CD4-positive, alpha-beta T cell (primary cell): ENCODE data around the gene OR2T35. TPM values are rescaled to one million over a fixed set of nuclear protein-coding genes. Genes with fewer than 3 reads are reported as not detected.

Source experiments
- ATAC-seq: fragments of 200-7000 bp; cut with Tn5 transposase; one replicate; pipeline ENCODE4 v1.10.0; 2022; ENCODE audit warnings: mild to moderate bottlenecking; ENCODE audit not compliant: poor library complexity
- CTCF ChIA-PET: fragments of 350-600 bp; sonication (Branson Sonifier 250); formaldehyde crosslinking; loops from one replicate; lab custom pipeline; 2021; ENCODE audit warnings: antibody characterized with exemption, inconsistent platforms; lab: Charles Lee
- POLR2A ChIA-PET: fragments of 350-600 bp; sonication (Branson Sonifier 250); formaldehyde crosslinking; loops from one replicate; lab custom pipeline; 2021; ENCODE audit warnings: antibody characterized with exemption, inconsistent platforms; lab: Charles Lee
- DNase-seq, 14 experiments: peaks; one replicate each; pipeline ENCODE4 v3.0.0-alpha.2; 2013 to 2020; ENCODE audit warnings: mixed read lengths in 2 of 14
- H3K27ac ChIP-seq, 2 donors: one replicate each; pipeline versions ENCODE4 v1.5.1 to v1.7.0; 2013; ENCODE audit warnings: low read length in 2 of 2, low read depth in 1 of 2, mild to moderate bottlenecking in 1 of 2
- H3K27me3 ChIP-seq, 2 experiments: 1 replicate in 1 of 2; 2 replicates in 1 of 2; pipeline versions ENCODE4 v1.6.1 to v1.7.0; 2013; ENCODE audit warnings: low read length in 2 of 2, control low read depth in 1 of 2, mild to moderate bottlenecking in 1 of 2, moderate library complexity in 1 of 2; ENCODE audit not compliant: insufficient read depth in 2 of 2, control insufficient read depth in 1 of 2
- H3K36me3 ChIP-seq: one replicate; pipeline ENCODE4 v1.6.1; 2013; ENCODE audit warnings: low read length, control low read depth; ENCODE audit not compliant: insufficient read depth
- H3K4me1 ChIP-seq: one replicate; pipeline ENCODE4 v1.6.1; 2013; ENCODE audit warnings: low read length, control low read depth; ENCODE audit not compliant: insufficient read depth
- H3K4me3 ChIP-seq: one replicate; pipeline ENCODE4 v1.5.1; 2013; ENCODE audit warnings: mild to moderate bottlenecking, low read length, moderate library complexity
- H3K9me3 ChIP-seq, 2 experiments: 1 replicate in 1 of 2; 2 replicates in 1 of 2; pipeline versions ENCODE4 v1.6.1 to v1.7.0; 2013; ENCODE audit warnings: low read length in 2 of 2, mild to moderate bottlenecking in 2 of 2, control low read depth in 1 of 2, moderate library complexity in 1 of 2; ENCODE audit not compliant: control insufficient read depth in 1 of 2, insufficient read depth in 1 of 2
- H3K27ac Mint-ChIP-seq: one replicate; pipeline ENCODE4 v1.8.0; 2020; ENCODE audit warnings: mixed read lengths
- H3K27me3 Mint-ChIP-seq: one replicate; pipeline ENCODE4 v1.8.0; 2021; ENCODE audit warnings: mixed read lengths
- H3K36me3 Mint-ChIP-seq: one replicate; pipeline ENCODE4 v1.8.0; 2021; ENCODE audit warnings: low read depth, mixed read lengths
- H3K4me1 Mint-ChIP-seq: one replicate; pipeline ENCODE4 v1.8.0; 2021; ENCODE audit warnings: low read depth, mixed read lengths
- H3K4me3 Mint-ChIP-seq: one replicate; pipeline ENCODE4 v1.8.0; 2020; ENCODE audit warnings: mild to moderate bottlenecking, mixed read lengths
- H3K9me3 Mint-ChIP-seq: one replicate; pipeline ENCODE4 v1.8.0; 2020; ENCODE audit warnings: mixed read lengths
- CTCF ChIP-seq: fragments of 200-600 bp; IDR thresholded peaks from one replicate; pipeline ENCODE4 v1.8.0; 2022; ENCODE audit warnings: antibody characterized with exemption, mild to moderate bottlenecking
- intact Hi-C, 2 experiments: fragments of 100-400 bp; cut with DNase I in 1 of 2; cut with micrococcal nuclease in 1 of 2; formaldehyde crosslinking; loops; one replicate each; pipeline versions ENCODE4 v1.15.1 to v1.9.0; 2023 to 2025; cut with DNase I, micrococcal nuclease
- total RNA-seq, 174 experiments: library from RNA in 2 of 174; stranded (reverse) in 2 of 174; gene quantifications; one replicate each; pipeline ENCODE4 v1.2.3 and lab custom pipeline; 2021 to 2026

The OR2T35 gene
- total RNA-seq, 2 experiments from 2014 or later: not detected

- Mint-ChIP-seq H3K4me3 (no peak overlapping the region), H3K27ac (no peak overlapping the region), H3K9me3 (no peaks in the 10 kb centered on the region), H3K36me3 (no peaks in the 10 kb centered on the region), H3K4me1 (no peaks in the 10 kb centered on the region), H3K27me3 (no peaks in the 10 kb centered on the region)
- H3K36me3 ChIP-seq: no peaks in the 10 kb centered on the region
- H3K9me3 ChIP-seq: no peaks in the 10 kb centered on the region
- H3K4me1 ChIP-seq: no peaks in the 10 kb centered on the region
- ChIA-PET POLR2A (interaction anchor here (0.9 kb wide), 1 partner anchor 10 kb away, joined by 3 read pairs; no protein-coding TSS in a partner anchor), CTCF (no interaction called here)
- no peaks in the 10 kb centered on the region for H3K27me3 ChIP-seq
- H3K27ac ChIP-seq: no peak overlapping the region
- intact Hi-C loops: no loop called here
- no peak overlapping the region for H3K4me3 ChIP-seq
- no peak for ATAC-seq
- no peak for TF ChIP-seq CTCF
- DNase-seq: no peak
These were observed 16.9 kb downstream of the OR2T35 start for GRCh38 chr1:248627971-248628844.

- no peak for TF ChIP-seq CTCF
- H3K4me3 Mint-ChIP-seq: no peak overlapping the region
- no peaks in the 10 kb centered on the region for H3K4me1 Mint-ChIP-seq
- Histone ChIP-seq H3K27me3 (no peaks in the 10 kb centered on the region), H3K4me1 (no peaks in the 10 kb centered on the region), H3K9me3 (no peaks in the 10 kb centered on the region), H3K27ac (no peak overlapping the region), H3K4me3 (no peak overlapping the region), H3K36me3 (no peaks in the 10 kb centered on the region)
- no peak for ATAC-seq
- no peaks in the 10 kb centered on the region for H3K9me3 Mint-ChIP-seq
- POLR2A ChIA-PET: no interaction called here
- DNase-seq: no peak
- H3K36me3 Mint-ChIP-seq: no peaks in the 10 kb centered on the region
- no peaks in the 10 kb centered on the region for H3K27me3 Mint-ChIP-seq
- intact Hi-C loops: no loop called here
- no peak overlapping the region for H3K27ac Mint-ChIP-seq
- CTCF ChIA-PET: no interaction called here
These were observed 19.1 kb downstream of the OR2T35 start for GRCh38 chr1:248625971-248626370.

- H3K4me3 Mint-ChIP-seq: no peak overlapping the region
- ChIA-PET POLR2A (no interaction called here), CTCF (no interaction called here)
- Histone ChIP-seq H3K36me3 (no peaks in the 10 kb centered on the region), H3K27me3 (no peaks in the 10 kb centered on the region), H3K9me3 (no peaks in the 10 kb centered on the region), H3K27ac (no peak overlapping the region), H3K4me3 (no peak overlapping the region), H3K4me1 (no peaks in the 10 kb centered on the region)
- no peaks in the 10 kb centered on the region for H3K9me3 Mint-ChIP-seq
- no peak for TF ChIP-seq CTCF
- no peaks in the 10 kb centered on the region for H3K4me1 Mint-ChIP-seq
- H3K27me3 Mint-ChIP-seq: no peaks in the 10 kb centered on the region
- H3K27ac Mint-ChIP-seq: no peak overlapping the region
- intact Hi-C loops: no loop called here
- no peaks in the 10 kb centered on the region for H3K36me3 Mint-ChIP-seq
- ATAC-seq (no peak), DNase-seq (no peak)
These were observed 19.9 kb downstream of the OR2T35 start for GRCh38 chr1:248625166-248625565.
